HepG2 (cell line): Measurements from ENCODE around the gene C1orf159. TPM values are rescaled to one million over a fixed set of nuclear protein-coding genes. Genes with fewer than 3 reads are reported as not detected.
A peak's percentile ranks its signal among the peaks of the same experiment; 100 is the strongest.

ENCODE experiments used
- AHR ChIP-seq: IDR thresholded peaks from 2 replicates; pipeline ENCODE4 v1.6.1; 2018; ENCODE audit warnings: missing genetic modification reagents, missing compliant biosample characterization
- BCL6 ChIP-seq: IDR thresholded peaks from 2 replicates; pipeline ENCODE4 v1.6.1; 2016; ENCODE audit warnings: missing genetic modification reagents, missing compliant biosample characterization
- ERF ChIP-seq: IDR thresholded peaks from 2 replicates; pipeline ENCODE4 v1.6.1; 2018; ENCODE audit warnings: missing biosample characterization, missing genetic modification reagents
- GLI4 ChIP-seq: sonication (generic); formaldehyde crosslinking; IDR thresholded peaks from 2 replicates; pipeline ENCODE4 v1.5.1; 2020; ENCODE audit warnings: missing genetic modification reagents, mild to moderate bottlenecking, moderate library complexity, borderline replicate concordance
- HBP1 ChIP-seq: IDR thresholded peaks from 2 replicates; pipeline ENCODE4 v1.6.1; 2016; ENCODE audit warnings: low read depth, control low read depth
- NR2F2 ChIP-seq: IDR thresholded peaks from 2 replicates; pipeline ENCODE4 v1.6.1; 2012; ENCODE audit warnings: low read depth, inconsistent platforms, borderline replicate concordance
- POLR2AphosphoS2 ChIP-seq: IDR thresholded peaks from 2 replicates; pipeline ENCODE4 v1.6.1; 2011; ENCODE audit warnings: low read depth, low read length, improper control_type of control experiment
- PRMT3 ChIP-seq: sonication (generic); formaldehyde crosslinking; IDR thresholded peaks from 2 replicates; pipeline ENCODE4 v1.8.1; 2022; ENCODE audit warnings: low read depth, mild to moderate bottlenecking, moderate library complexity, missing genetic modification reagents, borderline replicate concordance
- SMARCE1 ChIP-seq: fragments of 450-650 bp; IDR thresholded peaks from 2 replicates; pipeline ENCODE4 v1.6.1; 2017; ENCODE audit warnings: borderline replicate concordance
- SOX13 ChIP-seq, 3 experiments: fragments of 450-650 bp in 1 of 3; sonication (generic) in 1 of 3; formaldehyde crosslinking in 1 of 3; IDR thresholded peaks in 2 of 3; conservative IDR thresholded peaks in 1 of 3; 2 replicates each; pipeline versions ENCODE4 v1.5.0 to v1.6.1; 2016 to 2020; ENCODE audit warnings: antibody characterized with exemption in 1 of 3, mild to moderate bottlenecking in 1 of 3, missing compliant biosample characterization in 1 of 3, missing genetic modification reagents in 1 of 3, moderate library complexity in 1 of 3
- SP1 ChIP-seq, 2 experiments: fragments of 450-650 bp in 1 of 2; sonication (generic) in 1 of 2; formaldehyde crosslinking in 1 of 2; IDR thresholded peaks; 2 replicates each; pipeline versions ENCODE4 v1.4.0 to v1.6.1; 2016 to 2020; ENCODE audit warnings: missing genetic modification reagents in 1 of 2
- SP4 ChIP-seq: sonication (generic); formaldehyde crosslinking; IDR thresholded peaks from 2 replicates; pipeline ENCODE4 v1.8.1; 2023; ENCODE audit warnings: mild to moderate bottlenecking, missing genetic modification reagents
- TCF7L2 ChIP-seq: IDR thresholded peaks from 2 replicates; pipeline ENCODE4 v1.6.1; 2011; ENCODE audit warnings: mild to moderate bottlenecking, low read depth, low read length, moderate library complexity
- YEATS2 ChIP-seq: sonication (generic); formaldehyde crosslinking; IDR thresholded peaks from 2 replicates; pipeline ENCODE4 v1.4.0; 2020; ENCODE audit warnings: missing genetic modification reagents, borderline replicate concordance
- ZBED4 ChIP-seq: sonication (generic); formaldehyde crosslinking; IDR thresholded peaks from 2 replicates; pipeline ENCODE4 v1.4.0; 2020; ENCODE audit warnings: missing genetic modification reagents, borderline replicate concordance
- ZNF10 ChIP-seq: sonication (generic); formaldehyde crosslinking; IDR thresholded peaks from 2 replicates; pipeline ENCODE4 v1.4.0; 2020; ENCODE audit warnings: mild to moderate bottlenecking, low read depth, missing genetic modification reagents, borderline replicate concordance
- ZNF225 ChIP-seq: sonication (generic); formaldehyde crosslinking; IDR thresholded peaks from 2 replicates; pipeline ENCODE4 v1.4.0; 2020; ENCODE audit warnings: mild to moderate bottlenecking, missing genetic modification reagents
- ZNF652 ChIP-seq: IDR thresholded peaks from 2 replicates; pipeline ENCODE4 v1.6.1; 2016; ENCODE audit warnings: low read depth, borderline replicate concordance
- ZNF839 ChIP-seq: sonication (generic); formaldehyde crosslinking; IDR thresholded peaks from 2 replicates; pipeline ENCODE4 v1.4.0; 2020; ENCODE audit warnings: missing genetic modification reagents, mild to moderate bottlenecking, borderline replicate concordance
- polyA plus RNA-seq, 8 experiments: library from polyadenylated mRNA; depleted of rRNA in 3 of 8; stranded (reverse) in 7 of 8; unstranded in 1 of 8; fragments of >200 nt; fragmentation: Illumina TruSeq in 4 of 8; extraction: Trizol in 4 of 8; gene quantifications; 2 replicates each; pipeline versions ENCODE4 v1.2.1 to v1.2.3, GENCODE V29; 2011 to 2016; ENCODE audit warnings: low read depth in 4 of 8, missing spikeins in 1 of 8, mixed read lengths in 1 of 8; ENCODE audit not compliant: insufficient read depth in 1 of 8
- total RNA-seq, 5 experiments: library from RNA; depleted of rRNA; stranded (reverse); fragments of >200 nt; fragmentation: Illumina TruSeq; extraction: Trizol; gene quantifications; 2 replicates each; pipeline ENCODE4 v1.2.3, GENCODE V29; 2016; ENCODE audit warnings: low read depth in 1 of 5
- TF ChIP-seq, protein P1 (sequence below): IDR thresholded peaks from 2 replicates; pipeline ENCODE4 v1.6.1; 2016; ENCODE audit warnings: control low read depth
- TF ChIP-seq, protein P2 (sequence below): sonication (generic); formaldehyde crosslinking; conservative IDR thresholded peaks from 2 replicates; pipeline ENCODE4 v1.4.0; 2020; ENCODE audit warnings: missing genetic modification reagents

C1orf159 gene
- total and polyA plus RNA-seq, 2 of the 13 experiments (the other 11 are each of a cell fraction or from before 2014, with no cell fraction given): 3.8 to 6.7 TPM

GRCh38 chr1:1124786-1125642 lies 9.1 kb upstream of the C1orf159 start (continued):
- TF ChIP-seq, protein P1, sequence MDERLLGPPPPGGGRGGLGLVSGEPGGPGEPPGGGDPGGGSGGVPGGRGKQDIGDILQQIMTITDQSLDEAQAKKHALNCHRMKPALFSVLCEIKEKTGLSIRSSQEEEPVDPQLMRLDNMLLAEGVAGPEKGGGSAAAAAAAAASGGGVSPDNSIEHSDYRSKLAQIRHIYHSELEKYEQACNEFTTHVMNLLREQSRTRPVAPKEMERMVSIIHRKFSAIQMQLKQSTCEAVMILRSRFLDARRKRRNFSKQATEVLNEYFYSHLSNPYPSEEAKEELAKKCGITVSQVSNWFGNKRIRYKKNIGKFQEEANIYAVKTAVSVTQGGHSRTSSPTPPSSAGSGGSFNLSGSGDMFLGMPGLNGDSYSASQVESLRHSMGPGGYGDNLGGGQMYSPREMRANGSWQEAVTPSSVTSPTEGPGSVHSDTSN (CRISPR knock-in tag): 0 out of 2 replicates have a peak, but pooled peaks have one; percentile 26
- TF ChIP-seq SOX13 (IDR thresholded peaks at IDR 0.05): peak; percentile 0; the same call in 1 of the 2 replicates
- TF ChIP-seq SOX13 (CRISPR knock-in tag; conservative IDR thresholded peaks at IDR 0.05 in 1 of 2, IDR thresholded peaks at IDR 0.05 in 1 of 2): peak in 1 of 2 experiments; percentile 63; a peak in 2 of 4 replicates
- TF ChIP-seq TCF7L2: peak; percentile 83
- TF ChIP-seq ZNF225 (CRISPR knock-in tag): peak; percentile 41
- TF ChIP-seq HBP1 (CRISPR knock-in tag): no peak
- no peak for TF ChIP-seq SMARCE1
- TF ChIP-seq, protein P2, sequence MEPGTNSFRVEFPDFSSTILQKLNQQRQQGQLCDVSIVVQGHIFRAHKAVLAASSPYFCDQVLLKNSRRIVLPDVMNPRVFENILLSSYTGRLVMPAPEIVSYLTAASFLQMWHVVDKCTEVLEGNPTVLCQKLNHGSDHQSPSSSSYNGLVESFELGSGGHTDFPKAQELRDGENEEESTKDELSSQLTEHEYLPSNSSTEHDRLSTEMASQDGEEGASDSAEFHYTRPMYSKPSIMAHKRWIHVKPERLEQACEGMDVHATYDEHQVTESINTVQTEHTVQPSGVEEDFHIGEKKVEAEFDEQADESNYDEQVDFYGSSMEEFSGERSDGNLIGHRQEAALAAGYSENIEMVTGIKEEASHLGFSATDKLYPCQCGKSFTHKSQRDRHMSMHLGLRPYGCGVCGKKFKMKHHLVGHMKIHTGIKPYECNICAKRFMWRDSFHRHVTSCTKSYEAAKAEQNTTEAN (CRISPR knock-in tag): no peak; the same call in none of the 2 replicates
- peak; percentile 63; the same call in 1 of the 2 replicates for TF ChIP-seq PRMT3 (CRISPR knock-in tag)
- TF ChIP-seq SP4: peak; percentile 60
- no peak for TF ChIP-seq POLR2AphosphoS2
- peak; percentile 92 for TF ChIP-seq ZNF652 (CRISPR knock-in tag)
- TF ChIP-seq YEATS2: 0 out of 2 replicates have a peak, but pooled peaks have one; percentile 14
- peak; percentile 45; the same call in 1 of the 2 replicates for TF ChIP-seq ZBED4 (CRISPR knock-in tag)
- TF ChIP-seq ERF (CRISPR knock-in tag): 0 out of 2 replicates have a peak, but pooled peaks have one; percentile 45
- no peak for TF ChIP-seq ZNF839 (CRISPR knock-in tag)
- no peak for TF ChIP-seq SP1 (IDR thresholded peaks at IDR 0.05)
- peak; percentile 36; the same call in 1 of the 2 replicates for TF ChIP-seq SP1 (CRISPR knock-in tag; IDR thresholded peaks at IDR 0.05)
- TF ChIP-seq ZNF10 (CRISPR knock-in tag): no peak
- no peak for TF ChIP-seq AHR (CRISPR knock-in tag)
- peak; percentile 76 for TF ChIP-seq BCL6 (CRISPR knock-in tag)
- no peak for TF ChIP-seq NR2F2
- TF ChIP-seq GLI4 (CRISPR knock-in tag): no peak
